SHP77 (cell line): Measurements from ENCODE around the gene LARGE1.

Experiments
- DNase-seq, 2 experiments: peaks; one replicate each; lab custom pipeline; 2025; lab: John Stamatoyannopoulos, UW

Gene LARGE1

DNA sequence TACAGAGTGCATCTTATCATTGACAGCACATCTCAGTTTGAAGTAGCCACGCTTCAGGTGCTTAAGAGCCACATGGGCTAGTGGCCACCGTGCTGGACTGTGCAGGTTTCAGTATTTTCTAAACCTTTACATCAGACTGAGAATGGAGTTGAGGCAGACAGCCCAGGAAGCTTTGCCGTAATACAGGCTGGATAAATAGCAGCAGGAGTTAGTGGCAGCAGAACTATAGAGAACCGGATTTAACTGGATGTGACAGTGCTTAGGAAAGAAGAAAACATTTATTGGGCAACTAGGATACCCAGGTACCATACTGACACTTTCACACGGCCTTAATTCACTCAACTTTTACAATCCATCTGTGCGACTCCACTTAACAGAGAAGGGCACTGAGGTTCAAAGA lies 145.5 kb downstream of the LARGE1 start:
- DNase-seq = no peak

DNA sequence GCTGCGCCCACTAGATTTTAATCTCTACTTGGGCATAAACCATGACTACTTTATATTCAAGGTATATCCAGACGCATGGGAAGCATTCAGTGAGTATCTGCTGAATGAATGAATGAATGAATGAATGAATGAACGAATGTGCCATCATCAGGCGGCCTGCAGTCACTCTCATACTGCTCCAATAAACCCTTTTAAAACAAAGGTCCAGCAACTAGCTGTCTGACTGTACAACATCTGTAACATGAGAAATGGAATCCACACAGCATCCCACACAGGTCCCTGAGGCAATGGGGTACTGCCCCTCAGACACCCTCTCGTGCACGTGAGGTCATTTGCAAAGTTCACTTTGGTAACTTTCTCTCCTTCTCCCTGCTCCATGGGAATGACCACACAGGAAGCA lies 147.5 kb downstream of the LARGE1 start:
- DNase-seq = no peak

DNA sequence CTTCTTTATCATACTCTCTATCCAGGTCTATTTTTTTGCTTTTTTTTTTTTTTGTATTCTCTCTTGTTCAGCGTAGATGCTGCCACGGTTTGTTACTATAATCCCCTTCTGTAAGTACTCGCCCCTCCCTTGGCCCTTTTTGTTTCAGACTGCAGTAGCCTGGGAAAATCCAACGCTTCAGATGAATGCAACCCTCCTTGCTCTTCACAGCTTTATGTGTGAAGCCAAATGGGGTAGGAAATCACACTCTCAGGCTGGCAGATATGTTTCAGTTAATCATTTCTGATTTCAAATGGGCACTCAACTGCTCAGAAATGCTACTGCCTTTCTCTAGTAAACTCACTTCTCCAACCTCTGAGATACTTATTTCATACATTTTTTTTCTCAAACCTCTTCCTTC lies 149.1 kb downstream of the LARGE1 start:
- no peak for DNase-seq

DNA sequence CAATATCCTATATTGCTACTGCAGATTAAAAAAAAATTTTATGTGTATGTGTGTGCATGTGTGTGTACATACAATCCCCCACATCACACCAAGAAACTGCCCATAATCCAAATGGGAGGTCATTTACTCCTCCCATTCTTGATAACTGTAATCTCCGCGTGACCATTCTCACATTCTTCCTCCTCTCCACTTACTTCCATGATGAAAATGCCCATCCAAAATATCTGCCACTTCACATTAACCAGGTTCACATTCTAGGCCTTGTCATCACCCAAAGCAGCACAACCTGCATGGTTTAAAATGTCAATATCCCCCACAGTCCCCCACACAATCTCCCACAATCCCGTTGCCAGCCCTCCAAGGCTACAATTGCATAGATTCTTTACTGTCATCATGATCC lies 149.6 kb downstream of the LARGE1 start:
- DNase-seq = no peak

DNA sequence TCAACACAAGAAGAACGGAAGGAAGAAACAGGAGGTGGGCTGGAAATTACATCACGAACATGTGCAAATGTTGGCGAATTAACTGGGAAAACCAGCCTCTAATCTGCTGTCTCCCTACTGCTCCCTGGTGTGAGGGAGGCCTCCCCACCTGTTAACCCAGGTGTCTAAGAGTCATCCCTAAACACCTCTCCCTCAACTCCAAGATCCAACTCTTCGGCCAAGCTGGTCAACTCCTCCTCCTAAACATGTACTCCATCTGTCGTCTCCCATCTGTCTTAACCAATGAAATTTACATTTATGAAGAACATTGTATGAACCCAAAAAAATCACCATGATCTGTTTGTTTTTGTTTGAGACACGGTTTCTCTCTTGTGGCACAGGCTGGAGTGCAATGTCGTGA lies 154.2 kb downstream of the LARGE1 start:
- DNase-seq = no peak

DNA sequence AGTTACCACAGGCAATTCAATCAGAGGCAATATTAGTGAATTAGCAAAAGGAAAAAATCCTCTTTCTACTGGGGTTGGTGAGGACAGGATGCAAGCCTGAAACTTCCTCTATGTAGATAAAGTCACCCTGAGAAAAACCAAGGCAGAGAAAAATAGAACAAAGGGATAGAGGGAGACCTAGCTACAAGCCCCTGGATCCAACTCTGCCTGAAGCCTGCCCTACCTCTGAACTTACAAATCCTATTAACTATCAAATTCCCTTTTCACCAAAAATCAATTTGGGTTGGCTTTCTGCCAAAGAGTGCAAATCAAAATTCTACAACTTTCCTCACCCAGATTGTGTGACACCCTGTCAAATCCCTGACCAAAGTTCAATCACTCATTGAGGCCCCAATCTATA lies 161.3 kb downstream of the LARGE1 start:
- DNase-seq = no peak

DNA sequence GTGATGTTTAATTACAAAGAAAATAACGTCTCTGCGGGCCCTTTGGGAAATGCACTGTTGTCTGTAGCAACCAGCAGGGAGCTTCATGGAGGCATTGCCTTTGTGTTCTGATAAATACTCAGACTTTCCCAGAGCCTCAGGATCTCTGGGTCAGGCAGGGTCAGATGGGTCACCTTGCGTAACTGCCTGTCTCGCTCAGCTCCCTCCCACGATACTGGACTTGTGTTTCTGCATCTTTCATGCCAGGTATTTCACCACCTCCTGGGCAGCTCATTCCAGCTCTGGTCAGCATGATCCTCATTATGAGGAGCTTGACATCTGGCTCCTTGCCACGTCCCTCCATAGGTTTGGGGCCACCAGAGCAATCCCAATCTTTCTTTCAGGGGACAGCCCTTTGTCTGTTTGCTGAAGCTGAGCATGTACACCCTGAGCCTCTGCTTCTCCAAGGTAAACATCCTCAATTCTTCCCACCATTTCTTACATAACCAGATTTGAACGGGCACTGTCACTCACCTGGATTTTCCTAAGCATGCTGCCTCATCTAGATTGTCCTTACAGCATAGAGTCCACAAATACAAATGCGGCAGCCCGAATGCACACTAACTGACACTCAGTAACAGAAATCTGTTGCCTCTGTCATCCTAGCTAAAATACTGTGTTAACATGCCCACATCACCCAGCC lies 162.3 kb downstream of the LARGE1 start:
- no peak for DNase-seq

DNA sequence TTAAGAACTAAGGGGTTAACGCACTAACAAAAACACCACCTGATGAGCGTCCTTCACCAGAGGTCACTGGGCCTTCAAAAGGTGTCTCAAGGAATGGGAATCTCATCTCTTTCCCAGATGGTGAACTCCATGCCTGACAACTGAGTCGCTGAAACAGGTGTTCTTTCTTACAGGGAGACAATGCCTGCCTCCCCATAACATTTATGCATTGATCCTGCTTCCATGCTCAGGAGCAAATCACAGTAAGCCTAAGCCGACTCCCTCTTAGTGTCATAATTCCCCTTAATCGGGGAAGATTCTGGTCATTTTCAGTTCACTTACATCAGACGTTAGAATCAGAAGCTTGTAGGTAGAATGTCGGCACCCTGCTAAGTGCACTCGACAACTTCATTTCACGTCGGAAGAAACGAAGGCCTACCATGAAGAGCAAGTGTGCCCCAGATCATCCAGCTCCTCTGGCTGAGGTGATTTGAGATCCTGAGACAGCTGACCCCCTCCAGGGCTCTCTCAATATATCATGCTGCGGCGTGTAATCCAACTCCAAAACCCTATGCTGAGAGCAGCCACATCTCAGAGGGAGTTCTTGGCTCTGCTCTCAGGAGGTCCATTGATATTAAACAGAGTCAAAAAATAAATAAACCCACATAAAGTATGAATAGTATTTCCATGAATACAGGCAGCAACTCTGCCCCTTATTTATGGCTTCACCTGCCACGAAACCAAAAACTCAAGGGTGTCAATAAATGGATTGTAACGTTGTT lies 163.1 kb downstream of the LARGE1 start:
- DNase-seq = no peak

DNA sequence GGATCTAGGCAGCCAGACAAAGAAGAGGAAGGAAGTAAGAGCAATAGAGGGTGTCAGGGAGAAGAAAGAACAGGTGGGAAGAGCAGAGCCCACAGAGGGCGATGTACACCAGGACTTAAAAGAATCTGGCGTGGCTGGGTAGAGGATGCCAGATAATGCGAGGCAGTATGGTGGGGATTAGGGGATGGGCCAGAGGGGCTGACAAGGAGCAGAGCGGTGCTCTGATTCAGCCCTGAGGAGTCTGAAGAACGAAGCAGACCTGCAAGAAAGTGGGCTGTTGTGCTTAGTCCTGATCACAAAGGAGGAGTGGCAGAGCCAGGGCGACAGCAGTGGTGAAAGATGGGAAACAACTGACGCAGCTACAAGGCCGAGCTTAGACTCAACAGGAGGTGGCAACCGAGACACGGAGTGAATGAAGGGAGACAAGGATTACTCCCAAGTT lies 163.7 kb downstream of the LARGE1 start:
- no peak for DNase-seq

DNA sequence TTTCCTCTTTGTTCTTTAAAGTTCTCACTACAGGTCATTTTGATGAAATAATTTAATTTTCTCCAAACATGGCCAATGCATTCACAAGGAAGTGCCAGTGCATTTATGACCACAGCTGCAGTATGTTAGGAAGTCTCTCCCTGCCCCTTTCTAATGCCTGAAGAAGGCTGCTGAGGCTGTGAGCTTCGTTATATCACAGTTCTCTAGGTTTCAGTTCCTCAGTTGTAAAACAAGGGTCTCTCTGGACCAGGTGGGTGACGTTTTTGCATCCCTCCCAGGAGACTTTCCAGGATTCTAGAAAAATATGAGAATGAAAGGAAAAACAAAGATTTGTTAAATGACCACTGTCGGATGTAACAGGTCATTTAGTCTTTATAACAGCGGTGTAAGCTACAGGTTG lies 171.6 kb downstream of the LARGE1 start:
- DNase-seq = no peak

DNA sequence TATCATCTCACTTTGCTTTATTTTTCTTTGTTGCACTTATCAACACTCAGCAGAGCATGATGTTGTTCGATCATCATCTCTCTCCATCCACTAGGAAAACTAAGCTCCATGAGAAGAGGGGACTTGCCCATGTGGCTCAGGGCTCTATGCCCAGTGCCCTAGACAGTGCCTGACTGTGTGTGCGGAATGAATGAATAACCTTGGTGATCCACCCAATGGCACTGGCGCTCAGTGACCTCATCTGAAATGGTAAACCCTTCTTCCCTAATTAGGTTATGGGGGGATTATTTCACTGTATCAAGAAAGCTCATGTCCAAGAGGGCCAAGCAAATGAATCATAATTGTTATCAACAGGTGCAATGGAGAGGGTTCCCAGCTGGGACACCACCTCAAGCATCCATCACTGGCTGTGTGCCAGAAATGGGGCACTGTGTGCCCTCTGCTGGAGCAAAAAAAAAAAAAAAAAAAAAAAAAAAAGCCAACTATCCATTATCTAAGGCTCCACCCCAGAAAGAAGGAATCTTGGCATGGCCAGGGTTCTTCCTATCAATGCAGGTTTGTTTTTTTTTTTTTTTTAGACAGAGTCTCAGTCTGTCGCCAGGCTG lies 172.6 kb downstream of the LARGE1 start:
- DNase-seq = peak; percentile 55 to 58

DNA sequence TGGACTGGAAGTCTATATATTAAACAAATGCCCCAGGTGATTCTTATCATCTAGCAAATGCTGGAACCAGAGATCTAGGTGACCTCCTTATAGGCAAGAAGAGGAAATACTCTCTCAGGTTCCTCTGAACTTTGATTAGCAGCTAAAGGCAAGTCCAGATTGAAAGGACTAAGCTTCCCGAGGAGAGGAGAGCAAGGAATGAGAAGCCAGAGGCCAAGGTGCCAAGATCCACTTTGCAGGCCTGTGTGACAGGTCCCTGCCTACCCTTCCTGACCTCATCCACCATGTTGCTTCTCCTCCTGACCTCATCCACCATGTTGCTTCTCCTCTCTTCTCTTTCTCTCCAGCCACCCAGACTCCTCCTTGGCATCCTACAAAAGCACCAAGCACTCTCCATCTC lies 173.2 kb downstream of the LARGE1 start:
- DNase-seq = no peak

DNA sequence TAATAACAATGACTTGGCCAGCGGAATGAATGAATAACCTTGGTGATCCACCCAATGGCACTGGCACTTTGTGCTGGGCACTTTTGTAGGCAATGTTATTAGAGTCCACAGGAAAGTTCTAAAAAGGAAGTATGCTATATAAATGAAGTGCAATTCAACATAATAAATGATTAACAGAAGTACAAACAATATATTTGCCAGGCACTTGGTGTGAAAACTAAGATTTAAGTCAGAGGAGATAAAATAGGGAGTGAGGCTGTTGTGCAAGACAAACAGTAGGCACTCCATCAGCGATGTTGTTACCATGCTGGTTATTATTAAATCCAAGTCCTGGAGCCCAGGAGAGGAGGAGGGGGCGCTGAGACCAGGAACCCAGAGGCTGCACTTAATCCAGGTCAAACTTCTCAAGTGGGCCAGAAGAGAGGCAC lies 173.8 kb downstream of the LARGE1 start:
- no peak for DNase-seq

DNA sequence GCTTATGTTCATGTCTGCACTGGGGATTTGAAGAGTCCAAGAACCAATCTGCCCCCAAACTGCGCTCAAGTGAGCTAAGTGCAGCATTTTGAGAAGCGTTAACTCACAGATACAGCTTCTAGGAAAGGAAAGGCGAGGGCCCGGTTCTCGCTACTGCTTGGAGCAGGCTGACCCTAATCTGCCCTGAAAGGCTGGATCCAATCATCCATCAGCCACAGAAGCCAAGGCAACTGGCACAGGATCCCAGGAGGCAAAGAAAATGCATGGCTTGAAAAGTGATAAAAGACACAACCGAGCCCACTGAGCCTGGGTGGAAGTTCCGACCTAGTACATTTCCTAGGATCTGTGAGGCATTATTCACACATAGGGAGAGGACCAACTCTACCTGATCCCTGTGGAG lies 174.8 kb downstream of the LARGE1 start:
- no peak for DNase-seq

DNA sequence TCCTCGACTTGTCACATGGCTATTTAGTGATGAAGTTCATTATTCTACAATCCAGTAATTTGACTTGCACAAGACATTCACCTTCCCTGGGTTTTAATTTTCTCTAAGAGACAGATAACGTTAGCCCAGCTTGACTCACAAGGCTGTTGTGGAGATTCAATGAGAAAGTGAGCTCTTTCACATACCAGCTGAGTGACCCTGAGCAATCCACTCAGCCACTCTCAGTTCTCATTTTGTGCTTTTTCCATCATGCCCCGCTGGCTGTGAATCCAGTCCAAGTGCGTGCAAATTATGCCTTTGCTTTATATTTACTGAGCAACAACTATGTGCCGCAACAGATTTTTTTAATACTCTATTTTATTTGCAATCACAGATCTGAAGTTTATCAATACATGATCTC lies 176.5 kb downstream of the LARGE1 start:
- no peak for DNase-seq

DNA sequence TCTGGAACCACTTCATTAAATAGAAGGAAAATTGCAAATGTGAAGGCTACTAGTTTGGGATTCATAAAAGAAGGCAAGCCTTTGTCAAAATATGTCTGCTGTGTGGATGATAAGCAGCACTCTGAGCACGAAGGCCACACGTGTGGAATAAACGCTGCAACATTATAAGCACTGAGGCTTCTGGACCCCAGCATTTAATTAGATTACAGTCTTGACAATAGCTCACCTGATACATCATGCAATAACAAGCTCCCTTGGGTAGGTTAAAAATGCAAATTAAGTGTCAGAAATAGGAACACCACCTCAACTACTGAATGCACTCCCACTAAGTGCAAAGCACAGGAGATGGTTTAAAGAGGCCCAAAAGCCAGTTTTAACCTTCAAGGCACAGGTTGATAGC lies 179.3 kb downstream of the LARGE1 start:
- no peak for DNase-seq

DNA sequence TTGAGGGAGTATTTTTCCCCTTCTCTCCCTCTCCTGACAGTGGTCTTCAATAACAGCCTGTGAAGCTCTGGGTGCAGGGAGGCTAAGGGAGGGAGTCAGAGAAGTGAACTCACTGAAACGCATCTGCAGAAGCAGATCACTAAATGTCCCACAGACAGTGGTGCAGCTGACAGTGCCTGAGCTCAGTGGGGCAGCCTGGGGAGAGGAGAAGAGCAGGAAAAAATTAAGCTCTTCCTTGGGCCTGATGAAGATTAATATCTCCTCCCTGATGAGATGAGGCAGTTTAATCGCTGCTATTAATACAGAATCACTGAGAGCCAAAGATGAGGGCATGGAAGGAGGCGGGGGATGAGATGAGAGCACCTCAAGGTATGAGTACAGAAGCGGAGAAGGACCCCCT lies 180.8 kb downstream of the LARGE1 start:
- no peak for DNase-seq

DNA sequence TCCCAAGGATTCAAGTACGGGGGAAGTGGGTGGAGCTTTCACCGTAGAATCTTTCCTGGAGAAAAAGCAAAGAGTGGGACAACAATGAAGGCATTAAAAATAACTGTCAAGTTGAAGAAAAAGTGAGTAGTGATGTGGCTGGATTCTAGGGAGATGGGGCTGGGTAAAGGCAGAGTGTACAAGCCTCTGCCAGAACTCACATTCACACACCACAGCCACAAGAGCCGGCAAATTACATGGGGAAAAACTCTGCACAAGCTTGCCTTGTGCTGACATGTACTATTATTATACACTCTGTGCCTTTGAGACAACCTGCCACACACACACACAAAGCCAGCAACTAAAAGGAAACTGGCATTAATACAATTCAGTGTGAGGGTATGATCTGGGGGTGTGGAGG lies 182.6 kb downstream of the LARGE1 start:
- DNase-seq = no peak

DNA sequence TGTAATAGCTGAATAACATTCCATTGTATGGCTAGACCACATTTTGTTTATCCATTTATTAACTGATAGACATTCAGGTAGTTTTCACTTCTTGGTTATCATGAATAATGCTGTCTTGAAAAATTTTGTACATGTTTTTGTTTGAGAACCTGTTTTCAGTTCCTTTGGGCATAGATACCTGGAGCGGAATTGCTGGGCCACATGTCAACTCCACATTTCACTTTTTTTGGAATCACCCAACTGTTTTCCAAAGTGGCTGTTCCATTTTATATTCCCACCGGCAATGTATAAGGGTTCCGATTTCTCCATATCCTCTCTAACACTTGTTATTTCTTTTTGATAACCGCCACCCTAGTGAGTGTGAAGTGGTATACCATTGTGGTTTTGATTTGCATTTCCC lies 184.3 kb downstream of the LARGE1 start:
- no peak for DNase-seq

DNA sequence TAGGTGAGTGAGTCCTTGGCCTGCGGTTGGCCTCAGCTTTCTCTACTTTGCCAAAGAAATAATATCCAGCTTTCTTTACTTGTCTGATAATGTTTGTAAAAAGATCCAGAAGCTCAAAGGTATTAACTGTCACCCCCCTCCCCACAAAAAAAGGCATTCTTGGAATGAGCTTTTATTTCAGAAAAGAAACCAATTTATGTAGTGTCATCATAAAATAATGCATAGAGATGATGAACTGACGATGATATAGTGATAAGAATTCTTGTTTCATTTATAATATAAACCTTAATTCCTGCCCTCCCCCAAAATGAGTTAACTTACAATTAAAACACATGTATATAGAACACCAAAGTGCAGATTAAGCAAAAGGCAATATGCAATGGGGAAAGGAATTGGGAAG lies 191.4 kb downstream of the LARGE1 start:
- DNase-seq = no peak

DNA sequence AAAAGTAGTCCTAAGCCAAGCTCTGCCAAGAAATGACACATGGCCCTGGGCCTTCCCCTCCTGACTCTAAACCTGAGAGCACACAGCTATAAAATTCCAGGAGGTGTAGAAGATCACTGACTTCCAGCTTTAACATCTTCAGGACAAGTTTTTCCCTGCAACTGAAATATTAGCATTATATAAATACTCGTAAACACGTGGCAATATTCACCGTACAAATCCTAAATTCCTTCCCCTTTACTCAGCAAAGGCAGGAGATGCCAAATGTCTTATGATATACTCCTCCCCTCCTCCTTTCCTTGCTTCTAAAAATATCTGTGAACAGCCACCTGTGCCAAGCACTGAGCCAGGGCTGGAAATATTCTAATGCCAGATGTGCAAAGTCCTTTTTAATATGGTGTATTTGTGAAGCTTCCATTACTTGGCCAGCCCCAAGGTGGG lies 194.0 kb downstream of the LARGE1 start:
- no peak for DNase-seq

DNA sequence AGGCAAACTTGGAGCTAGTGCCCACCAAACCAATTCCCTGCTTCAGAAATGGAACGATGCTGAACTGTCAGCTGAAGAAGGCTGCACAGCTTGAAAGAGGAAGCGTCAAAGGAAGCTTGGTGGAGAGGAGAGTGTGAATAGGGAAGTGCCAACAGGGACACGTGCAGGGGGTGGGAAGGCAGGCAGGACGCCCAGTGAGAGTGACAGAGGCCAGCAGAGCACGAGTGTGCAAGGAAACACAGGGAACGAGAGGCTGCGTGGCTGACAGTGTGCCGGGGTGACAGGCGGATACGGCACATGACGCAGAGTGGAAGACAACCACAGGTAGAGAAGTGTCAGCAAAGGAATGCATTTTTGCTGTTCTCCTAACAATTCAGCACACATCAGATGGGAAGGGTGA lies 196.4 kb downstream of the LARGE1 start:
- DNase-seq = no peak

DNA sequence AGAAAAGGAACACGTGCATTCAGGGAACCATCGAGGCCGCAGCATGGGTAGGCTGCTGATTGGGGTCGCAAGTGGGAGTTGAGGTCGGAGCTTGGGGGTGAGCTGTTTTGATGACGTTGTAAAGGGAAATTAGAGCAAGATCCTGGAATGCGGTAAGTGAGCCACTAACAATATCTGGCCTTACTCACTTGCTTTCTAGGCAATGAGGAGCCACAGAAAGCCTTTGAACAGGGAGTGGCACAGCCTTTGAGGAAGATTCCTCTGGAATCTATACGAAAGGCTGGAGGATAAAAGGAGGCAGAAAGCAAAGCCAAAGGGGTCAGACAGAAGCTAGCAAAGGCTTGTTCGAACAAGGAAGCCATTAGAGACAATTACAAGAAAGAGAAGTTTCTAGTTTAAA lies 197.5 kb downstream of the LARGE1 start:
- no peak for DNase-seq
